DOHH2 (cell line): ENCODE results near the gene NATD1.
A peak's percentile ranks its signal among the peaks of the same experiment; 100 is the strongest.

Source experiments
- H3F3A ChIP-seq: fragments of 200-600 bp; sonication (generic), shearing (Covaris generic); 2 replicates; pipeline ENCODE4 v1.6.0; 2016; ENCODE audit warnings: antibody characterized with exemption, mild to moderate bottlenecking; ENCODE audit not compliant: control insufficient read depth, insufficient read depth
- H3K27ac ChIP-seq: fragments of 200-600 bp; sonication (generic); 2 replicates; pipeline ENCODE4 v1.5.1; 2014; ENCODE audit warnings: low read depth, mild to moderate bottlenecking, low read length, moderate library complexity
- H3K27me3 ChIP-seq: fragments of 200-600 bp; sonication (generic); 2 replicates; pipeline ENCODE4 v1.6.1; 2014; ENCODE audit warnings: mild to moderate bottlenecking, low read length, mixed read lengths; ENCODE audit not compliant: control insufficient read depth
- H3K36me3 ChIP-seq: fragments of 200-600 bp; sonication (generic); 2 replicates; pipeline ENCODE4 v1.6.1; 2014; ENCODE audit warnings: mild to moderate bottlenecking, low read length, moderate library complexity, mixed read lengths; ENCODE audit not compliant: control insufficient read depth
- H3K4me1 ChIP-seq: fragments of 200-600 bp; sonication (generic); 2 replicates; pipeline ENCODE4 v1.6.1; 2014; ENCODE audit warnings: mild to moderate bottlenecking, low read length, mixed read lengths; ENCODE audit not compliant: control insufficient read depth
- H3K4me2 ChIP-seq: fragments of 200-600 bp; sonication (generic); 2 replicates; pipeline ENCODE4 v1.6.0; 2014; ENCODE audit warnings: mild to moderate bottlenecking, low read length, moderate library complexity
- H3K4me3 ChIP-seq: fragments of 200-600 bp; sonication (generic); 2 replicates; pipeline ENCODE4 v1.5.1; 2014; ENCODE audit warnings: mild to moderate bottlenecking, low read length, mixed read lengths
- H3K79me2 ChIP-seq: fragments of 200-600 bp; sonication (generic); 2 replicates; pipeline ENCODE4 v1.6.1; 2014; ENCODE audit warnings: mild to moderate bottlenecking, low read length, mixed read lengths; ENCODE audit not compliant: control insufficient read depth
- H3K9me2 ChIP-seq: fragments of 200-600 bp; sonication (generic); replicated peaks from 2 replicates; pipeline ENCODE4 v1.6.1; 2014; ENCODE audit warnings: mild to moderate bottlenecking, low read length, mixed read lengths; ENCODE audit not compliant: control insufficient read depth
- H3K9me3 ChIP-seq: fragments of 200-600 bp; sonication (generic); 2 replicates; pipeline ENCODE4 v1.6.1; 2014; ENCODE audit warnings: antibody characterized with exemption, low read length, mixed read lengths; ENCODE audit not compliant: control insufficient read depth, insufficient read depth
- H4K20me1 ChIP-seq: fragments of 200-600 bp; sonication (generic); 2 replicates; pipeline ENCODE4 v1.6.0; 2014; ENCODE audit warnings: low read depth, mild to moderate bottlenecking, antibody characterized with exemption, low read length, moderate library complexity; ENCODE audit not compliant: control insufficient read depth, insufficient read depth
- EZH2phosphoT487 ChIP-seq: fragments of 200-600 bp; sonication (generic); IDR thresholded peaks from 2 replicates; pipeline ENCODE4 v1.6.1; 2017; ENCODE audit warnings: borderline replicate concordance, mild to moderate bottlenecking, antibody characterized with exemption, low read length, moderate library complexity, mixed read lengths
- TF ChIP-seq, protein P1 (sequence below): fragments of 200-600 bp; sonication (generic); IDR thresholded peaks from one replicate; pipeline ENCODE4 v1.5.1; 2014; ENCODE audit warnings: antibody characterized with exemption, mild to moderate bottlenecking, low read depth, low read length; ENCODE audit not compliant: poor library complexity, severe bottlenecking

Gene NATD1

GRCh38 chr17:21262259-21262993 lies 9.2 kb upstream of the NATD1 start:
- H3F3A ChIP-seq = no peaks in the 10 kb centered on the region
- TF ChIP-seq EZH2phosphoT487 = no peak
- TF ChIP-seq, protein P1, sequence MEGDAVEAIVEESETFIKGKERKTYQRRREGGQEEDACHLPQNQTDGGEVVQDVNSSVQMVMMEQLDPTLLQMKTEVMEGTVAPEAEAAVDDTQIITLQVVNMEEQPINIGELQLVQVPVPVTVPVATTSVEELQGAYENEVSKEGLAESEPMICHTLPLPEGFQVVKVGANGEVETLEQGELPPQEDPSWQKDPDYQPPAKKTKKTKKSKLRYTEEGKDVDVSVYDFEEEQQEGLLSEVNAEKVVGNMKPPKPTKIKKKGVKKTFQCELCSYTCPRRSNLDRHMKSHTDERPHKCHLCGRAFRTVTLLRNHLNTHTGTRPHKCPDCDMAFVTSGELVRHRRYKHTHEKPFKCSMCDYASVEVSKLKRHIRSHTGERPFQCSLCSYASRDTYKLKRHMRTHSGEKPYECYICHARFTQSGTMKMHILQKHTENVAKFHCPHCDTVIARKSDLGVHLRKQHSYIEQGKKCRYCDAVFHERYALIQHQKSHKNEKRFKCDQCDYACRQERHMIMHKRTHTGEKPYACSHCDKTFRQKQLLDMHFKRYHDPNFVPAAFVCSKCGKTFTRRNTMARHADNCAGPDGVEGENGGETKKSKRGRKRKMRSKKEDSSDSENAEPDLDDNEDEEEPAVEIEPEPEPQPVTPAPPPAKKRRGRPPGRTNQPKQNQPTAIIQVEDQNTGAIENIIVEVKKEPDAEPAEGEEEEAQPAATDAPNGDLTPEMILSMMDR = no peak
- H3K79me2 ChIP-seq = no peaks in the 10 kb centered on the region
- H3K4me3 ChIP-seq = no peak overlapping the region
- H3K27me3 ChIP-seq = 0 out of 2 replicates have a peak, but pooled peaks cover 3% of the 10 kb centered on the region
- H3K9me3 ChIP-seq = no peaks in the 10 kb centered on the region
- H3K9me2 ChIP-seq = no peaks in the 10 kb centered on the region
- no peak overlapping the region for H3K27ac ChIP-seq
- no peaks in the 10 kb centered on the region for H4K20me1 ChIP-seq
- peaks cover 3% of the 10 kb centered on the region for H3K4me1 ChIP-seq
- H3K36me3 ChIP-seq = no peaks in the 10 kb centered on the region
- no peak overlapping the region for H3K4me2 ChIP-seq

DNA sequence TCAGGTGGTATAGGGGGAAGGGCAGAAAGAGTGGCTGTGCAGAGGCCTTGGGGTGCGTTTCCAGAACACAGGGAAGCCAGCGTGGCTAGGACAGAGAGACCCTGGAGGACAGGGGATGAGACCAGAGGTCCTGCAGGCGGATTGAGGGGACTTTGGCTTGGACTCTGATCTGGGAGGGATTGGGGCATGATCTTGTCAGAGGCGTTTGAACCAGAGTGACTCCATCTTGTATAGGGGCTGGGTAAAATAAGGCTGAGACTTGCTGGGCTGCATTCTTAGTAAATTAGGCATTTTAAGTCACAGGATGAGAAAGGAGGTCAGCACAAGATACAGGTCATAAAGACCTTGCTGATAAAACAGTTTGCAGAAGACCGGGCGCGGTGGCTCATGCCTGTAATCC lies 5.4 kb upstream of the NATD1 start:
- no peak overlapping the region for H3K4me3 ChIP-seq
- H3K79me2 ChIP-seq = no peaks in the 10 kb centered on the region
- no peak overlapping the region for H3K27ac ChIP-seq
- H3K4me2 ChIP-seq = no peak overlapping the region
- no peaks in the 10 kb centered on the region for H3K36me3 ChIP-seq
- no peaks in the 10 kb centered on the region for H3F3A ChIP-seq
- H4K20me1 ChIP-seq = no peaks in the 10 kb centered on the region
- no peak for TF ChIP-seq EZH2phosphoT487
- TF ChIP-seq, protein P1 = no peak
- peaks cover 13% of the 10 kb centered on the region for H3K27me3 ChIP-seq
- peaks cover 5% of the 10 kb centered on the region for H3K4me1 ChIP-seq
- no peaks in the 10 kb centered on the region for H3K9me3 ChIP-seq
- no peaks in the 10 kb centered on the region for H3K9me2 ChIP-seq

DNA sequence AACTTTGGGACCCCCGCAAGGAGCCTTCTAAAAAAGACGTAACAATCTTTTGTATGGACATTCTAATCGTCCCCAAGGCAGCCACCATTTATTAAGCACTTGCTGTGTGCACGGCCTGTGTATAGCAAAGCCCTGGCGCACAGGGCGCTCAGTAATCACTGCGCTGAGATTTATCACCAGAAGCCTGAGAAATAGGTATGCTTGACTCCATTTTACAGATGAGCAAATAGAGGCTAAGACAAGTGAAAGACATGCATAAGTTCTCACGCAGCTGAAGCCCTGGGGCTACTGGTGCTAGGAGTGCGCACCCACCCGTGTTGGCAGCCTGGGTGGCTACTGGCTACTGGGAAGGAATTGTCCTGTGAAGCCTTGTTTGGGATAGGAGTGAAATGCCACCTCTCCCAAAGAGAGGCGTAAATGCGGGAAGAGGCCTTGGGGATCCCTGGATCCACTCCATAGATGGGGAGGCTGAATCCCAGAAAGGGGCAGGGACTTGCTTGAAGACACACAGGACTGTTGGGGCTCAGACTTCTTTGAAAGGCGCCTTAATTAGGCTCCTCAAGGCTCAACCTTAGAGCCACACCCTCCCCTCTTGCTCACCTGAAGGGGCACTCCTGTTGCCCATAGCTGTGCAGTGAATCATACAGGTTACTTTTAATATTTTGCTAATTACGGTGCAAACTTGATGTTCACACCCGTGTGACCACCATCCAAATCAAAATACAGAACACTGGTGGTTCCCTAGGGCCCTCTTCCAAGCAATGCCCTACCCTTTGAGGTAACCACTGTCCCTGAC lies 634 bp upstream of the NATD1 start:
- TF ChIP-seq, protein P1 = no peak
- TF ChIP-seq EZH2phosphoT487 = peak; percentile 34; the same call in 1 of the 2 replicates
- Histone ChIP-seq H3K36me3 (no peaks in the 10 kb centered on the region), H3K79me2 (no peaks in the 10 kb centered on the region), H3K4me1 (peaks cover 11% of the 10 kb centered on the region), H3F3A (no peaks in the 10 kb centered on the region), H3K4me2 (peak overlapping the region; percentile 95), H3K9me2 (no peaks in the 10 kb centered on the region), H3K4me3 (peak overlapping the region; percentile 76), H3K27ac (no peak overlapping the region), H3K27me3 (peaks cover 37% of the 10 kb centered on the region), H4K20me1 (no peaks in the 10 kb centered on the region), H3K9me3 (no peaks in the 10 kb centered on the region)
